ENCODE results near the gene TECPR1. TPM values are rescaled to one million over a fixed set of nuclear protein-coding genes. Genes with fewer than 3 reads are reported as not detected.

Gene TECPR1
- total RNA-seq = 21.6 and 26.1 TPM in 2 replicates

GRCh38 chr7:98251601-98252424 is at the start of gene TECPR1:
TSS of gene TECPR1 (minus strand) at chr7:98252232. CDS start at chr7:98246146, 6,086 bp downstream.
- H3K4me3 ChIP-seq (ENCODE audit: low read depth, low read length) = peak within 1 kb of the TSS; percentile 89
- no peak for TF ChIP-seq CTCF (IDR thresholded peaks at IDR 0.05; ENCODE audit: insufficient read depth, low read depth, low read length)
- DNase-seq (ENCODE audit: low read depth) = peak; percentile 93

GRCh38 chr7:98300595-98301372 is 48.8 kb upstream of the TECPR1 start:
- DNase-seq (ENCODE audit: low read depth) = no peak
- H3K4me3 ChIP-seq (ENCODE audit: low read depth, low read length) = no peak overlapping the region
- TF ChIP-seq CTCF (IDR thresholded peaks at IDR 0.05; ENCODE audit: insufficient read depth, low read depth, low read length) = no peak

- TF ChIP-seq CTCF (IDR thresholded peaks at IDR 0.05; ENCODE audit: insufficient read depth, low read depth, low read length) = no peak
- H3K4me3 ChIP-seq (ENCODE audit: low read depth, low read length) = no peak overlapping the region
- DNase-seq (ENCODE audit: low read depth) = no peak
These were observed 45.7 kb upstream of the TECPR1 start for GRCh38 chr7:98297626-98298286.

- TF ChIP-seq CTCF (IDR thresholded peaks at IDR 0.05; ENCODE audit: insufficient read depth, low read depth, low read length) = no peak
- no peak overlapping the region for H3K4me3 ChIP-seq (ENCODE audit: low read depth, low read length)
- DNase-seq (ENCODE audit: low read depth) = no peak
These were observed 44.8 kb upstream of the TECPR1 start for GRCh38 chr7:98296833-98297232.

GRCh38 chr7:98295467-98296192 is 43.6 kb upstream of the TECPR1 start:
- DNase-seq (ENCODE audit: low read depth) = no peak
- H3K4me3 ChIP-seq (ENCODE audit: low read depth, low read length) = no peak overlapping the region
- no peak for TF ChIP-seq CTCF (IDR thresholded peaks at IDR 0.05; ENCODE audit: insufficient read depth, low read depth, low read length)

GRCh38 chr7:98294798-98295382 is 42.9 kb upstream of the TECPR1 start:
- H3K4me3 ChIP-seq (ENCODE audit: low read depth, low read length) = no peak overlapping the region
- peak; percentile 49 for DNase-seq (ENCODE audit: low read depth)
- peak; percentile 75 for TF ChIP-seq CTCF (IDR thresholded peaks at IDR 0.05; ENCODE audit: insufficient read depth, low read depth, low read length)
